ENCODE measurements around the gene DESI1. TPM values are rescaled to one million over a fixed set of nuclear protein-coding genes. Genes with fewer than 3 reads are reported as not detected.

Gene DESI1
- total RNA-seq, 2 donors from 2014 or later = 21.9 to 22.9 TPM

- peaks cover 80% of the 10 kb centered on the region for H3K36me3 ChIP-seq
- no peaks in the 10 kb centered on the region for H3K4me1 ChIP-seq (ENCODE audit: control insufficient read depth in 1 of 2, low read depth in 2 of 2)
- no peak for TF ChIP-seq CTCF (IDR thresholded peaks at IDR 0.05)
- H3K27ac ChIP-seq = no peak overlapping the region
- no peak for DNase-seq (ENCODE audit: low spot score)
- no peaks in the 10 kb centered on the region for H3K9me3 ChIP-seq
- H3K4me3 ChIP-seq = no peak overlapping the region
- ATAC-seq (ENCODE audit: insufficient number of reproducible peaks, low FRiP score, low read depth) = no peak
- H3K27me3 ChIP-seq (replicated peaks; ENCODE audit: insufficient read depth) = no peaks in the 10 kb centered on the region
These were observed 27.6 kb upstream of the DESI1 start for GRCh38 chr22:41648432-41648831.

GRCh38 chr22:41647771-41648170 is 26.9 kb upstream of the DESI1 start:
- no peak for TF ChIP-seq CTCF (IDR thresholded peaks at IDR 0.05)
- ATAC-seq (ENCODE audit: insufficient number of reproducible peaks, low FRiP score, low read depth) (no peak), DNase-seq (ENCODE audit: low spot score) (no peak)
- Histone ChIP-seq H3K36me3 (peaks cover 77% of the 10 kb centered on the region), H3K27ac (no peak overlapping the region), H3K27me3 (replicated peaks; ENCODE audit: insufficient read depth) (no peaks in the 10 kb centered on the region), H3K4me1 (ENCODE audit: control insufficient read depth in 1 of 2, low read depth in 2 of 2) (no peaks in the 10 kb centered on the region), H3K4me3 (no peak overlapping the region), H3K9me3 (no peaks in the 10 kb centered on the region)

- TF ChIP-seq CTCF (IDR thresholded peaks at IDR 0.05) = no peak
- no peak for ATAC-seq (ENCODE audit: insufficient number of reproducible peaks, low FRiP score, low read depth)
- Histone ChIP-seq H3K27ac (no peak overlapping the region), H3K36me3 (peaks cover 68% of the 10 kb centered on the region), H3K9me3 (no peaks in the 10 kb centered on the region), H3K4me1 (ENCODE audit: control insufficient read depth in 1 of 2, low read depth in 2 of 2) (no peaks in the 10 kb centered on the region), H3K27me3 (replicated peaks; ENCODE audit: insufficient read depth) (no peaks in the 10 kb centered on the region), H3K4me3 (no peak overlapping the region)
- no peak for DNase-seq (ENCODE audit: low spot score)
These were observed 21.7 kb upstream of the DESI1 start for GRCh38 chr22:41642331-41643110.

DNA sequence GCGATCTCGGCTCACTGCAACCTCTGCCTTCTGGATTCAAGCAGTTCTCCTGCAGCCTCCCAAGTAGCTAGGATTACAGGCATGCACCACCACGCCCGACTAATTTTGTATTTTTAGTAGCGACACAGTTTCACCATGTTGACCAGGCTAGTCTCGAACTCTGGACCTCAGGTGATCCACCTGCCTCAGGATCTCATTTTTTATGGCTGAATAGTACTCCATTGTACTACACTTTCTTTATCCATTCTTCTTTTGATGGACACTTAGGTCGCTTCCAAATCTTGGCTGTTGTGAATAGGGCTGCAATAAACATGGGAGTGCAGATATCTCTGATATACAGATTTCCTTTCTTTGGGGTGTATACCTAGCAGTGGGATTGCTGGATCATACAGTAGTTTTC is 21.0 kb upstream of the DESI1 start:
- peaks cover 68% of the 10 kb centered on the region for H3K36me3 ChIP-seq
- H3K4me3 ChIP-seq = no peak overlapping the region
- H3K27me3 ChIP-seq (replicated peaks; ENCODE audit: insufficient read depth) = no peaks in the 10 kb centered on the region
- H3K9me3 ChIP-seq = no peaks in the 10 kb centered on the region
- ATAC-seq (ENCODE audit: insufficient number of reproducible peaks, low FRiP score, low read depth) = no peak
- DNase-seq (ENCODE audit: low spot score) = no peak
- no peak for TF ChIP-seq CTCF (IDR thresholded peaks at IDR 0.05)
- no peak overlapping the region for H3K27ac ChIP-seq
- H3K4me1 ChIP-seq (ENCODE audit: control insufficient read depth in 1 of 2, low read depth in 2 of 2) = no peaks in the 10 kb centered on the region

DNA sequence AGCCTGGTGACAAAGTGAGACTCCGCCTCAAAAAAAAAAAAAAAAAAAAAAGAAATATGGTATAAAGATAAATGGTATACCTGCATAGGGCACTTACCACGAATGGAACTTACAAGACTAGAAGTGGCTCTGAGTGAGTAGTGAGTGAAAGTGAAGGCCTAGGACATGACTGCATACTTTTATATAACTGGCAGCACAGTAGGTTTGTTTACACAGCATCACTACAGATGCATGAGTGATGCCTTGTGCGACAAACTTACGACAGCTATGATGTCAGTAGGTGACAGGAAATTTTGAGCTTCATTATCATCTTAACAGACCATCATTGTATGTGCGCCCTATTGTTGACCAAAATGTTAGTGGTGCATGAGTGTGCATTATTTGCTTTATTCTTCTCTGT is 17.9 kb upstream of the DESI1 start:
- H3K27me3 ChIP-seq (replicated peaks; ENCODE audit: insufficient read depth) = no peaks in the 10 kb centered on the region
- H3K4me3 ChIP-seq = no peak overlapping the region
- H3K4me1 ChIP-seq (ENCODE audit: control insufficient read depth in 1 of 2, low read depth in 2 of 2) = no peaks in the 10 kb centered on the region
- no peak overlapping the region for H3K27ac ChIP-seq
- no peaks in the 10 kb centered on the region for H3K9me3 ChIP-seq
- H3K36me3 ChIP-seq = peaks cover 48% of the 10 kb centered on the region
- no peak for TF ChIP-seq CTCF (IDR thresholded peaks at IDR 0.05)
- ATAC-seq (ENCODE audit: insufficient number of reproducible peaks, low FRiP score, low read depth) (no peak), DNase-seq (ENCODE audit: low spot score) (no peak)
